Liver (tissue), 3 donors: ENCODE measurements around the gene CES2.

Source experiments
- CTCF ChIP-seq: fragments of 150-350 bp; IDR thresholded peaks from 2 replicates; pipeline ENCODE4 v1.5.1; 2017; ENCODE audit warnings: improper control_type of control experiment, low read depth, low read length; ENCODE audit not compliant: missing input control
- EGR1 ChIP-seq, 2 donors: IDR thresholded peaks; 2 replicates each; pipeline ENCODE4 v1.6.1; 2016 to 2018; ENCODE audit warnings: antibody characterized with exemption in 2 of 2, low read depth in 2 of 2
- MAX ChIP-seq: IDR thresholded peaks from 2 replicates; pipeline ENCODE4 v1.6.1; 2016; ENCODE audit warnings: antibody characterized with exemption
- RAD21 ChIP-seq, 2 donors: IDR thresholded peaks; 2 replicates each; pipeline ENCODE4 v1.6.1; 2016; ENCODE audit warnings: antibody characterized with exemption in 2 of 2, mild to moderate bottlenecking in 2 of 2
- REST ChIP-seq: IDR thresholded peaks from 2 replicates; pipeline ENCODE4 v1.6.1; 2016; ENCODE audit warnings: antibody characterized with exemption, mild to moderate bottlenecking
- SP1 ChIP-seq: IDR thresholded peaks from 2 replicates; pipeline ENCODE4 v1.6.1; 2018; ENCODE audit warnings: antibody characterized with exemption, mild to moderate bottlenecking
- TAF1 ChIP-seq: conservative IDR thresholded peaks from 2 replicates; pipeline ENCODE4 v1.6.1; 2016; ENCODE audit warnings: antibody characterized with exemption, mild to moderate bottlenecking
- YY1 ChIP-seq: IDR thresholded peaks from 2 replicates; pipeline ENCODE4 v1.6.1; 2016; ENCODE audit warnings: antibody characterized with exemption, mild to moderate bottlenecking
- donor health status: healthy.
- donor health status: healthy.

- TF ChIP-seq CTCF (no peak), RAD21 (IDR thresholded peaks at IDR 0.05) (no peak), YY1 (no peak), MAX (no peak), REST (no peak), TAF1 (no peak), SP1 (peak; percentile 5), EGR1 (IDR thresholded peaks at IDR 0.05; ENCODE audit: low read depth in 2 of 2) (no peak)
Measured at GRCh38 chr16:66899945-66900710, 35.2 kb upstream of the CES2 start.
